IgD-negative memory B cell (primary cell): Measurements from ENCODE around the gene TSPAN7. TPM values are rescaled to one million over a fixed set of nuclear protein-coding genes. Genes with fewer than 3 reads are reported as not detected.

ENCODE experiments used
- H3K27ac Mint-ChIP-seq, 3 donors: one replicate each; pipeline ENCODE4 v1.8.0; 2020 to 2022; ENCODE audit warnings: mild to moderate bottlenecking in 3 of 3, mixed read lengths in 3 of 3, moderate library complexity in 1 of 3
- H3K27me3 Mint-ChIP-seq: one replicate; pipeline ENCODE4 v1.8.0; 2021; ENCODE audit warnings: mixed read lengths
- H3K36me3 Mint-ChIP-seq: one replicate; pipeline ENCODE4 v1.8.0; 2020; ENCODE audit warnings: mild to moderate bottlenecking, mixed read lengths
- H3K4me1 Mint-ChIP-seq, 3 donors: one replicate each; pipeline ENCODE4 v1.8.0; 2020 to 2022; ENCODE audit warnings: mixed read lengths in 3 of 3, mild to moderate bottlenecking in 1 of 3
- H3K4me3 Mint-ChIP-seq, 4 donors: one replicate each; pipeline ENCODE4 v1.8.0; 2020 to 2022; ENCODE audit warnings: mild to moderate bottlenecking in 4 of 4, mixed read lengths in 4 of 4, moderate library complexity in 3 of 4
- H3K9me3 Mint-ChIP-seq, 3 donors: one replicate each; pipeline ENCODE4 v1.8.0; 2020 to 2021; ENCODE audit warnings: mixed read lengths in 3 of 3, mild to moderate bottlenecking in 1 of 3
- polyA plus RNA-seq: library from polyadenylated mRNA; unstranded; fragments of 300-500 nt; fragmentation: Illumina TruSeq; gene quantifications from one replicate; pipeline ENCODE4 v1.2.3, GENCODE V29; 2021

TSPAN7 gene
- polyA plus RNA-seq, 1 donor from 2014 or later: not detected

DNA sequence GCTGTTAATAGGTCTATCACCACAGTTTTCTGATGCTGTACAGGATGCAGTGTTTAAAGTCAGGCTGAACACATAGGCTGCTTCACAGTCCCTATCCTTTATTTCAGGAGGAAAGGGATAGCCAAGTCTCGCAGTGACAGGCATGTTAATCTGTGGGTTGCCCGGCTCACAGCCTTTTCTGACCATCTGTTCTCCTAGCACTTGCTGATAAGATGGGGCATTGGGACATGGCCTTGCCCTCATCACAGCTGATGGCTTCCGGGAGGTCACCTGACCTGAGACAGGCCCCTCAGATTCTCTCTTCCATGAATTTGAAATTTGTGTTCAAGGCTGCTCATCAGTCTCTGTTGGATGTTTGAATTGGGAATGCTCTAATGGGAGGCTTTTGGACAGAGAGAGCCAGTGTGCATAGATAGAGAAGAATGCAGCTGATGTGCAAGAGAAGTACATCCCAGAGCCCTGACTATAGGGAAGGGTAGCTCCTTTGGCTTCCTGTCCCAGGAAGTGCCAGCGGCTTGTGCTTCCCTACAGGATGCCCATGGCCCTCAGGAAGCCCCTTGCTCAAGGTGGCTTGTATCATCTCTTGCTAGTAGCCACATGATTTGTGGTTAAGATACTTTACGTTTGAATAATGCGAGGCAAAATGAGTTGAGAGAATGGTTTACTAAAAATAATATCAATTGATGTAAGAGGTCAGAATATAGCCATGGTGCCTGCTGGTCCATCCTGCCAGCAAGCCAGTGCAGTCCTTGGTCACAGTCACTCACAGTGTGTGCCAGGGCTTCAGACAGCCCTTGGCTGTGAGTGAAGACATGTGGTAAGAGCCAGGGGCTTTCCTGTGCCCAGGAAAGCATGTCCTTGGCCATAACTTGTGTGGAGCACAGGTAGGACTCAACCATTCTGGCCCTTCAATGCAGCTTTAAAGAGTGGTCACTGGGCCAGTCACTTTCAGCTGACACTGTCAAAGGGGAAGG, 88.6 kb downstream of the TSPAN7 start:
- Mint-ChIP-seq H3K27me3 (no peaks in the 10 kb centered on the region), H3K4me3 (peak overlapping the region in 1 of 4 donors; percentile 12), H3K9me3 (no peaks in the 10 kb centered on the region), H3K27ac (no peak overlapping the region), H3K36me3 (no peaks in the 10 kb centered on the region), H3K4me1 (peaks cover 0 to under 1% (median 0%) of the 10 kb centered on the region in 3 donors)

DNA sequence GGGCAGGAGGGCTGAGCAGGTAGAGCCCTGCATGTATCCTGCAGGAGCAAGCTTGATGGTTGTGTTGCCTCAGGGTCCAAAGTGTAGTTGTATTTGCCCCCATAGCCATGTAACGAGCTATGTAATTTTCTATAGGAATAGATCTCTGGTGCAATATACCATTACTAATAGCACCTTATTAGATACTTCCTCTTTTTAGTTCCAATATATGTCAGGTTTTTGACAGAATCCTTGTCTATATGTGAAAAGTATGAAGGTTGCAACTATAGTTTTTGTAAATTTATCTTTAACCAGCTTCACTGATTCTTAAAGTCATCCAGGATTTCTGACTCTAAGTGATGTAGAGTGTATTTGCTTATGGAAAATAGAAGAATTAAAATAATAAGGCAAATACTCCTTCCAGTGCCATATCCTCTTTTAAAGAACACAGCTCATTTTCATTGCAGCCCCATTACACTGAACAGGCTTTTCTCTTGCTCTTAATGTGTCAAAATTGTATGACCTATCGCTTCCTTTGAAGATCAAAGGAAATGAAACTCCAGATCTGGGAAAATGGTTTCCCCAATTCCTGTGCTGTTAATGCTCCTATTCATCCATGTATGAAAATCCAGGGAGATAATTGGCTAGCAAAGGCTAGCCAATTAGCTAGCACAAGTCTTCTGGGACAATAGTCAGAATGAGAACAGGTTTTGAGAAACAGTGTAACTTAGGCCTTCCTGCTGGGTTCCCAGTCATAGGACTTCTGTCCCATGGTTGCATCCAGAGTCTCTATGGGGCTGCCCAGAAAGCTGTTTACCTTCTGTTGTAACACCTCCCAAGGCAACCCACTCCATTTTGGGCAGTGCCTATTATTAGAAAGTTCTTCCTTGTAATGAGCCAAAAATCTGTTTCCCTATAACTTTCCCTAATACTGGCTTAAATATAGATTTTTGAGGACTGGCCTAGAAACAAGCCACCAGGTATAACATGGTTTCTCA, 90.6 kb downstream of the TSPAN7 start:
- H3K4me3 Mint-ChIP-seq: no peak overlapping the region
- peaks cover 0 to 1% (median 0%) of the 10 kb centered on the region in 3 donors for H3K4me1 Mint-ChIP-seq
- H3K36me3 Mint-ChIP-seq: no peaks in the 10 kb centered on the region
- H3K9me3 Mint-ChIP-seq: no peaks in the 10 kb centered on the region
- no peak overlapping the region for H3K27ac Mint-ChIP-seq
- no peaks in the 10 kb centered on the region for H3K27me3 Mint-ChIP-seq

DNA sequence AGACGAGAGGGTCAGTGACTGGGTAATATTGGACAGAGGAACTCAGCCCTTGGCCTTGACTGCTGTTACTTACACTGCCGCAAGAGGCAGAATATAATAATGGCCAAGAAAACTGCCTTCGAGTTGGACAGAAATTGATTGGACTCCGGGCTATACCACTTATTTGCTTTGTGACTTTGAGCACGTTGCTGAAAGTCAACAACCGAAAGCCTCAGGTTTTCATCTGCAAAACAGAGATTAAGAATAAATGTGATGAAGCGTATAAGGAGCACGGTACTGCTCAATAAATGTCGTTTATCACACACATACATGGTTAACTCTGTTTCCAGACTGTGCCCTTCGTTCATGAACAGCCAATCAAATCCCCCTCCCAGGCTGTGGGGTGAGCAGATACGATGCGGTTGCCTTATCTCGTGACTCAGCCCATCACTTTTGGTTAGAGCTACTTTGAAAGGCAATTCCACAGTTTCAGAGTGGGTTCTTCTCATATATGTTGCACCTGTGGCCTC, 91.6 kb downstream of the TSPAN7 start:
- H3K4me3 Mint-ChIP-seq: no peak overlapping the region
- no peaks in the 10 kb centered on the region for H3K9me3 Mint-ChIP-seq
- H3K27ac Mint-ChIP-seq: no peak overlapping the region
- H3K36me3 Mint-ChIP-seq: no peaks in the 10 kb centered on the region
- H3K4me1 Mint-ChIP-seq: peaks cover 0 to 1% (median 0%) of the 10 kb centered on the region in 3 donors
- H3K27me3 Mint-ChIP-seq: no peaks in the 10 kb centered on the region

DNA sequence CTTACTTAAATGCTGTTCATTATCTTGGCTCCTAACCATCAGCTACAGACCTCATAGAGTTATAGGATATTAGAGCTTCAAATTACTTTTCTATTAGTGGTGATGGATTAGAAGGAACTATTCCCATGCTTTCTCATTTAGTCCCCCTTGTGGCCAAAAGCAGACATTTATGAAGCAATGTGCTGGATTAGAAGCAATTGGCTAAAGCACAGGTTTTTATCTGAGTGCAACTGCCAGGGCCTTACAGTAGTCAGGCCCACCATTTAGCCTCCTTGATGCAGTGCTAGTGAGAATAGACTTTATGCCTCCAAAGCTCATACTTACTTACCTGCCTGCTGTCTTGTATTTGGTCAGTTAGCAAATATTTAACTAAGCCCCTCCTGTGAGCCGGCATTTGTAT, 93.0 kb downstream of the TSPAN7 start:
- Mint-ChIP-seq H3K27ac (no peak overlapping the region), H3K4me1 (peaks cover 0 to 1% (median 0%) of the 10 kb centered on the region in 3 donors), H3K9me3 (no peaks in the 10 kb centered on the region), H3K36me3 (no peaks in the 10 kb centered on the region), H3K4me3 (no peak overlapping the region), H3K27me3 (no peaks in the 10 kb centered on the region)

DNA sequence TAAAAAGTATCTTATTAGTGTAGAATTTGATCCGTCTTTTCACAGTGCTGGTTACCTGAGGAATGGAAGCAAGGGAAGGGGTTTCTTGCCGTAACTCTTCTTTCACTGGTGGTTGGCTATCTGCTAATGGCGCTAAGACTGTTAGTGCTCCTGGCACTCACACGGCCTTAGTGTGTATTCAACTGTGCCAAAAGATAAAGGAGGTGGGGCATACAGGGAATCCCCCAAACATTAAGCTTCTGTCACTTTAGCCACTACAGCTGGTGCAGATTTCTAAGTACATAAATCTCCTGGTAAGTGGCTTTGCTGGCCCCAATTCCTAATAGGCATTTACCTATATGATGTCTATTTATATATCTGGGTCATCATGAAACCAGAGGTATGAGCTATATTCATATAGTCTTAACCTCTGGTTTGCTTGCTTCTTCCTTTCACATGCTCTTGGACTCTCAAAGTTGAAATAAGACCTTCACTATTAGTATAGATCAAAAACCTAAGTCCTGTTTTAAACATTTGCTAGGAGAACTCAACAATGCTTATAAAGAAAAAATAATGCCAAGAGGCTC, 95.1 kb downstream of the TSPAN7 start:
- H3K36me3 Mint-ChIP-seq: no peaks in the 10 kb centered on the region
- no peaks in the 10 kb centered on the region for H3K27me3 Mint-ChIP-seq
- no peak overlapping the region for H3K27ac Mint-ChIP-seq
- H3K4me3 Mint-ChIP-seq: no peak overlapping the region
- peaks cover 0 to 1% (median 0%) of the 10 kb centered on the region in 3 donors for H3K4me1 Mint-ChIP-seq
- no peaks in the 10 kb centered on the region for H3K9me3 Mint-ChIP-seq

DNA sequence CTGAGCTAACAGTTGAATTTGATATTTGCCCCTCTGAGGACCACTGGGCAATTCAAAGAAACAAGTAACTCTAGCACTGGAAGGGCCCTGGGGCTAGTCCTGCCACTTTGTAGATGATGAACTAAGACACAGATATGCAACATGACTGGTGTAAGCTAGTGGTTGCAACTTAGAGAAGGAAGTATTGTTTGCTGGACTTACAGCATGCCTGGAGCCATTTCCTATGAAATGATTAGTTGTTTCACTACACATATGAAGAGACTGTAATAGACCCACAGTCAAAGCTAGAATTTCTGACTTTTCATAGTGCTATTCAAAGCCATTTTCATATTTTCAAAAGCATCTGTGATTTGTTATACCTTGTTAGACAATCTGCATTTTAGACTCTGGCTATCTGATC, 96.2 kb downstream of the TSPAN7 start:
- no peaks in the 10 kb centered on the region for H3K27me3 Mint-ChIP-seq
- peaks cover 2% of the 10 kb centered on the region for H3K36me3 Mint-ChIP-seq
- H3K4me1 Mint-ChIP-seq: peaks cover 0 to 1% (median 0%) of the 10 kb centered on the region in 3 donors
- no peaks in the 10 kb centered on the region for H3K9me3 Mint-ChIP-seq
- no peak overlapping the region for H3K27ac Mint-ChIP-seq
- no peak overlapping the region for H3K4me3 Mint-ChIP-seq

DNA sequence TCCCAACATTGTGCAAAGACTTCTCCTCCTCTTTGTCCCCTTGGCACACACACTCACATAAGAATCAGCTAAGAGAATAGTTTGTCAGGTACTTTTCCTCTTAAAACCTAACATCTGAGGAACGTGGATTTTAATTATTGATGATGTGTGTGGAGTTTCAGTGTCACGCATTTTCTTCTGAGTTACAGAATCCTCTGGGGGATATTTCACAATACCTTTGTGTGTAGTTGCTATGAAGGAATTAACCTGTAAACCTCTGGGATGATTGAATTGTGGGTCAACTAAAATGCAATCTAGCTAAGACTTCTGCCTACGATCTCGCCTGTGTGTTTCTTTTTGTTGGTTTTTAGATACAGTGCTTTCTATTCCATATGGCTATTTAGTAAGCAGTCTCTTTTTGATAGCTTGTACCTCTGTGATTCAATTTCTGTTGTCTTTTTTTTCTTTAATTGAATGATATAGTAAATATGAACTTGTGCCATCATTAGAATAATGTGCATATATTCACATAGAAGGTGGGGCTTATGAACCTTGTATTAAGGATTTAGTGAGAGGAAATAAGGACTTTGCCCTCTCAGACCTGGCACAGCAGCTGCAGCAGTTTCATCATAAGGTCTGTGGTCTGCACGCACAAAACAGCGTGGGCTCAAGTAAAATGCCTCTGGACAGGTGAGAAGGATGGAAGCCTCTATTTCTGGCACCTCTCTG, 99.2 kb downstream of the TSPAN7 start:
- Mint-ChIP-seq H3K9me3 (no peaks in the 10 kb centered on the region), H3K4me3 (no peak overlapping the region), H3K27me3 (no peaks in the 10 kb centered on the region), H3K4me1 (no peaks in the 10 kb centered on the region), H3K36me3 (peaks cover 2% of the 10 kb centered on the region), H3K27ac (no peak overlapping the region)

DNA sequence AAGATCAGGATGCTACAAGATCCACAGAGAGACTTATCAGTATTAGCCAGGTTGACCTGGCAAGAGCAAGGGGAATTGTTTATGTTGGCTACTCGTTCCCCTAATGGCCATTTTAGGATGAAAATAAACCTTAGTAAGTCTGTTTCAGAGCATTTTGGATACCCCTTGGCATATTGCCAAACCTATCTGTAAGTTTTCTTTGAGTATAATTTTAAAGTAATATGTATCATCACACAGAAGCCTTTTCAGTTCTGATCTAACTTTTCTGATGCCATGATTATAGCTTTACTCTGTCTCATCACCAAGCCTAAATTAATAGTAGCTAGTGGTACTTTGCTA, 99.7 kb downstream of the TSPAN7 start:
- no peaks in the 10 kb centered on the region for H3K4me1 Mint-ChIP-seq
- H3K27me3 Mint-ChIP-seq: no peaks in the 10 kb centered on the region
- H3K27ac Mint-ChIP-seq: no peak overlapping the region
- H3K4me3 Mint-ChIP-seq: no peak overlapping the region
- H3K9me3 Mint-ChIP-seq: no peaks in the 10 kb centered on the region
- H3K36me3 Mint-ChIP-seq: peaks cover 2% of the 10 kb centered on the region

DNA sequence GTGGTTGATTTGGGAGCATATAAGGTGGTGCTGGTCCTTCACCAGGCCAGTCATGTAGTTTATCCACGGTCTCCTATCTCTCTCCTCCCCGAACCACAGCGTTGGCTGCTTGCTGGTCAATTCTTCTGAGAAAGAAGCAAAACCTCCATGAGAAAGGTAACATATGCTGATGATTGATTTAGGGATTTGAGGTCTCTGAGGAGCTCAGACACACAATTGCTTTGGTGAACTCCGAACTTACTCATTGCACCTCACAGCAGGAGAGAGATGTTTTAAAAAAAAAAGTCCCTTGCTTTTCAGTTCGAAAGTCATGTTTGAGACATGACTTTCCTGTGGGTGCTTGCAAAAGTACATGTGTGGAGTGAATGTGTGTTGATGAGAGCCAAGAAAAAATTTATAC, 100.2 kb downstream of the TSPAN7 start:
- Mint-ChIP-seq H3K4me3 (no peak overlapping the region), H3K4me1 (no peaks in the 10 kb centered on the region)

DNA sequence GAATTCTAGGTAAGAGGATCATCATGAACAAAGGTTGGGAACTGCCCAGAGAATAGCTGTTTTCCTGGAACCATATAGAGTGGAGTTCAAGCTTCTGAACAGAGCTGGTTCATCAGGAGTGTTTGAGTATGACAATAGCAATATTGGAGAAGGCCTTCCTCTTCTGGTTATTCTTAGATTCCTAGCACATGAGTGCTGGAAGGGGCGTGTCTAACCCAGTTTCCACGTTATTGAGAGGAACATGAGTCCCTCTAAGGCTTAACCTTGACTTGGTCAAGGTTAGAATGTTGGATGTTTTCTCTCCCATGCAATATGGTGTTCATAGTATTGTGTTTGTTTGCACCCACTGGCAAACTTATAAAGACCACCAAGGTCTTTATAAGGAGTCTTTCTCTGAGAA, 101.3 kb downstream of the TSPAN7 start:
- Mint-ChIP-seq H3K4me1 (no peaks in the 10 kb centered on the region), H3K4me3 (no peak overlapping the region), H3K36me3 (peaks cover 2% of the 10 kb centered on the region), H3K27me3 (no peaks in the 10 kb centered on the region), H3K9me3 (no peaks in the 10 kb centered on the region), H3K27ac (no peak overlapping the region)

More for the DNA sequence above, 100.2 kb downstream of the TSPAN7 start:
- peaks cover 2% of the 10 kb centered on the region for H3K36me3 Mint-ChIP-seq
- H3K27ac Mint-ChIP-seq: no peak overlapping the region
- H3K27me3 Mint-ChIP-seq: no peaks in the 10 kb centered on the region
- H3K9me3 Mint-ChIP-seq: no peaks in the 10 kb centered on the region

DNA sequence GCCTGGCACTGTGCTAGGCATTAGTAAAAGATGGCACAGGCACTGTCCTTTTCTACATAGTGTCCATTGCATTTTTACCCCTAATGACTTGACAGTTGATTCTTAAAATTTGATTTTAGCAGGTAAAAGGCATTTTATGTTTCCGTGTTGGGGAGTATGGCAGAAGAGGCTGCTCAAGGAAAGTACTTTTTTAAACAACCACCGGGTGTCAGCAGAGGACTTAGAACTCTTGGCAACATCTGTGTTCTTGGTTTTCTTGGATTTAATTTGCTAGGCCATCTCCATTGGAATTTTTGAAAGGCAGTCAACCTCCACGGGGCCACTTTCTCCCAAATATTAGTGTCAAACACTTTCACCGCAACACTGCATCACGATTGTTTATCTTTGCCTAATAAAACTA, 102.9 kb downstream of the TSPAN7 start:
- H3K27ac Mint-ChIP-seq: no peak overlapping the region
- H3K4me1 Mint-ChIP-seq: no peaks in the 10 kb centered on the region
- peaks cover 2% of the 10 kb centered on the region for H3K36me3 Mint-ChIP-seq

DNA sequence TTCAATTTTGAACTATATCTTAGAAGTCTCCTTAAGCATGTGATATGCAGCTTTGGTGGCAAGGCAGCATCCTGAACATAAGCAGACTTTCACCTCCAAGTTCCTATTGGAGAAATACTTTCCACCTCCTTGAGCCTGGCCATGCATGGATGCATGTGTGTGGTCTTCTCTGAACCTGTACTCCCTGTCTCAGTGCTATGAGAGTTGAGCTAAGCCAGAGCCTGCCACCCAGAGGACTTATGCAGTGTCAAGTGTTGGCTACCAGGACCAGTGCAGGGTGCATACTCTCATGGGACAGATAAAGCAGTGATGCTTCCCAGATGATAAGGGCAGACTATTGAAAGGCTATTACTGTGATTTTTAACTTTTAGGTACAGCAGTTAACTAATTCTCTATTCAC, 105.6 kb downstream of the TSPAN7 start:
- Mint-ChIP-seq H3K27me3 (peaks cover 2% of the 10 kb centered on the region), H3K4me1 (no peaks in the 10 kb centered on the region)

More for the DNA sequence above, 102.9 kb downstream of the TSPAN7 start:
- H3K4me3 Mint-ChIP-seq: no peak overlapping the region
- H3K9me3 Mint-ChIP-seq: no peaks in the 10 kb centered on the region
- no peaks in the 10 kb centered on the region for H3K27me3 Mint-ChIP-seq

DNA sequence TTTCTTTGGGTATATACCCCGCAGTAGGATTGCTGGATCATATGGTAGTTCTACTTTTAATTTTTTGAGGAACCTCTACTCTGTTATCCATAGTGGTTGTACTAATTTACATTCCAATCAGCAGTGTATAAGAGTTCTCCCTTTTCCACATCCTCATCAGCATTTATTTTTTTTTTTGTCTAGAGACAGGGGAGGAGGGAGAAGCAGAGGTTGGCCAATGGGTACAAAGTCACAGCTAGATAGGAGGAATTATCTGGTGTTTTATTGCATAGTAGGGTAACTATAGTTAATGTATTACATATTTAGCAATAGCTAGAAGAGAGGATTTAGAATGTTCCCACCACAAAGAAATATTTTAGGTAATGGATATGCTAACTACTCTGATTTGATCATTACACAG, 107.4 kb downstream of the TSPAN7 start:
- peaks cover 0 to 2% (median 0%) of the 10 kb centered on the region in 3 donors for H3K9me3 Mint-ChIP-seq
- no peak overlapping the region for H3K27ac Mint-ChIP-seq
- peaks cover 2% of the 10 kb centered on the region for H3K27me3 Mint-ChIP-seq
- no peaks in the 10 kb centered on the region for H3K4me1 Mint-ChIP-seq
- H3K36me3 Mint-ChIP-seq: no peaks in the 10 kb centered on the region
- H3K4me3 Mint-ChIP-seq: no peak overlapping the region

More for the DNA sequence above, 105.6 kb downstream of the TSPAN7 start:
- peaks cover 0 to 2% (median 0%) of the 10 kb centered on the region in 3 donors for H3K9me3 Mint-ChIP-seq
- peaks cover 2% of the 10 kb centered on the region for H3K36me3 Mint-ChIP-seq
- H3K4me3 Mint-ChIP-seq: no peak overlapping the region
- H3K27ac Mint-ChIP-seq: no peak overlapping the region

DNA sequence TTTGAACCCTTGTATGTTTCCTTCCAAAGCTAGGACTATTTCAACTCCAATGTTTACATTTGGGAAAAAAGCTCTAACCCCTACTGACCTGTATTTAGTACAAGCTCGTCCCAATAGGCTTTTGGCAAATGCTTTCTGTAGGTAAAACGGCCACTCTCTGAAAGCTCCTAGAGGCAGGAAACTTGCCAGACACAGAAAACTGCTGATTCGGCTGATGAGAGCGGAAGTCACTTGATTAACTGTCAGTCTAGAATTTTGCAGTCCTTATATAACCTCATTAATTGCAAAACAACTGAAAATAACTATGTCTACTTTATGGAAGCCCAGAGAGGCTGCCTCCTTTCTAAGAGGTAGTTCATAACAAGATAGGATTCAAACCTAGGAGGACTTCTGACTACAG, 108.1 kb downstream of the TSPAN7 start:
- peaks cover 0 to 2% (median 0%) of the 10 kb centered on the region in 3 donors for H3K9me3 Mint-ChIP-seq
- H3K27me3 Mint-ChIP-seq: peaks cover 2% of the 10 kb centered on the region
- no peak overlapping the region for H3K4me3 Mint-ChIP-seq
- H3K27ac Mint-ChIP-seq: no peak overlapping the region
- no peaks in the 10 kb centered on the region for H3K4me1 Mint-ChIP-seq
- no peaks in the 10 kb centered on the region for H3K36me3 Mint-ChIP-seq
